ENCODE data around the gene PTPRD.

DNA sequence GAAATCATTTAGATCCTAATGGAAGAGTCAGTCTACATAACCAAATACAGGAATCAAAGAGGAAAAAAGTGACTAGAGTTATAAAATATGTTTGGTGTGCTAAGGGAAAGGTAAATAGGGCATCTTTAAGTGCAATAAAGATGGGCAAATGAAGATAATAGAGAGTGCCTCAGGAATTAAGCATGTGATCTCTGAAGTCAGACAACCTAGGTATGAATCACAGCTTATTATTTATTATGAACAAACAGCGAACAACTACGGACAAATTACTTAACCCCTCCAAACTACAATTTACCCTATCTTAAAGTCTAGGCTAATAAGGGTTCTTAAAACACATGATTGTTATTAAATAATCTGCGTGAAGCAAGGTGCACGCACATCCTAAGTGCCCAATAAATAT, 1903.1 kb downstream of the PTPRD start:
- TF ChIP-seq, protein P1, sequence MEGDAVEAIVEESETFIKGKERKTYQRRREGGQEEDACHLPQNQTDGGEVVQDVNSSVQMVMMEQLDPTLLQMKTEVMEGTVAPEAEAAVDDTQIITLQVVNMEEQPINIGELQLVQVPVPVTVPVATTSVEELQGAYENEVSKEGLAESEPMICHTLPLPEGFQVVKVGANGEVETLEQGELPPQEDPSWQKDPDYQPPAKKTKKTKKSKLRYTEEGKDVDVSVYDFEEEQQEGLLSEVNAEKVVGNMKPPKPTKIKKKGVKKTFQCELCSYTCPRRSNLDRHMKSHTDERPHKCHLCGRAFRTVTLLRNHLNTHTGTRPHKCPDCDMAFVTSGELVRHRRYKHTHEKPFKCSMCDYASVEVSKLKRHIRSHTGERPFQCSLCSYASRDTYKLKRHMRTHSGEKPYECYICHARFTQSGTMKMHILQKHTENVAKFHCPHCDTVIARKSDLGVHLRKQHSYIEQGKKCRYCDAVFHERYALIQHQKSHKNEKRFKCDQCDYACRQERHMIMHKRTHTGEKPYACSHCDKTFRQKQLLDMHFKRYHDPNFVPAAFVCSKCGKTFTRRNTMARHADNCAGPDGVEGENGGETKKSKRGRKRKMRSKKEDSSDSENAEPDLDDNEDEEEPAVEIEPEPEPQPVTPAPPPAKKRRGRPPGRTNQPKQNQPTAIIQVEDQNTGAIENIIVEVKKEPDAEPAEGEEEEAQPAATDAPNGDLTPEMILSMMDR (conservative IDR thresholded peaks at IDR 0.05; ENCODE audit: low read depth, low read length): no peak
- TF ChIP-seq SMC3 (IDR thresholded peaks at IDR 0.05; ENCODE audit: low read depth, low read length) (no peak), NFE2L2 (IDR thresholded peaks at IDR 0.05; ENCODE audit: low read depth, low read length) (no peak), RAD21 (IDR thresholded peaks at IDR 0.05; ENCODE audit: low read length) (no peak)
